ENCODE measurements around the gene MS4A12.

GRCh38 chr11:60515144-60515855, 22.7 kb downstream of the MS4A12 start, which contains the start of gene MS4A13:
- TF ChIP-seq POLR2A (IDR thresholded peaks at IDR 0.05) (no peak), CTCF (IDR thresholded peaks at IDR 0.05) (no peak)

Data from esophagus squamous epithelium (tissue), 4 donors.